ENCODE results near the gene LMAN1L. TPM values are rescaled to one million over a fixed set of nuclear protein-coding genes. Genes with fewer than 3 reads are reported as not detected.

Gene LMAN1L
- polyA plus RNA-seq, 1 donor, result not detected

DNA sequence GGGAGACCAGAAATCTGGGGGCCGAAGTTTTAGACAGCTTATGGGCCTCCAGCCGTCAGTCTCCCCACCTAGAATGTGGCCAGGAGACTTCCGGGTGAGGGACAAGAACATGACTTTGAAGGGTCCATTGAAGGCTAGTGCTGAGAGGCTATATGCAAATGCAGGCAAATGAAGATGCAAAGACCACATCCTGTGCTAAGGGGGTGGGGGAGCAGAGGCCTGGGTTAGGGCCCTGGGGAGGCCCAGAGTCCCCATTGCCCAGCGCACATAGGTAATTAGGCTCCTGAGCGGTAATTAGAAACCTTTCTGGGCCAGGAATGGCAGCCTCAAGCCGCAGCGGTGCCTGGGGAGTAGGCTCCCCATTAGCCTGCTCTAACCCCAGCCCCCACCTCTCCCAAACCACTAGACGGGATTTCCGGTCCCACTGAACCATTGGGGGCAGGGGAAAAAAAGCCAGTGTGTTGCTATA, 23.9 kb upstream of the LMAN1L start:
- Histone ChIP-seq H3K27ac (ENCODE audit: low read length) (peak overlapping the region; percentile 59), H3K4me3 (ENCODE audit: low read length) (no peak overlapping the region)
- WGBS (ENCODE audit: insufficient coverage, low lambda C conversion rate), result no CpG with 5 or more reads among the region's 9 CpGs

DNA sequence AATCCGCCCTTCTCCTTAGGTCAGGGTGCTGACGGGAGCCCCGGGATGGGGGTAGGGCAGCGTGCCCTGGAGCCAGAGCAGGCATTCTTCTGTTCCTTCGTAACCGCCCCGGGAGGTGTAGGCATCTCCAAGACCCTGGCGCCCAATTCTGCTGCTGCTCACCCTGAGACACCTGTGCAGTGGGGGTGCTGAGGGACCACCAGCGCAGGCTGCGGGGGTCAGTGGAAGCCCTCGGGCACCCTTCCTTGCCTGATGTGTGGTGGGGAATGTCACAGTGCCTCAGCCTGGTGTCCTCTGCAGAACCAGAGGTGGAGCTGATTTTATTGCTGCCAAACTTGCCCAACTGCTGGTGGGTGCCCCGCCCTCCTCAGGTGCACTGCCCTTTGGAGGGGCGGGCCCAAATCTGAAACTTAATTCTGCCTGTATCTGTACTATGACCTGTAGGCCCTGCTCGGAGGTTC, 23.4 kb upstream of the LMAN1L start:
- Histone ChIP-seq H3K4me3 (ENCODE audit: low read length) (no peak overlapping the region), H3K27me3 (ENCODE audit: control insufficient read depth, insufficient read depth, low read length) (no peaks in the 10 kb centered on the region), H3K36me3 (ENCODE audit: control insufficient read depth, insufficient read depth, low read length) (peaks cover 22% of the 10 kb centered on the region), H3K4me1 (ENCODE audit: control insufficient read depth, insufficient read depth, low read length) (peaks cover 79% of the 10 kb centered on the region), H3K9me3 (ENCODE audit: control insufficient read depth, low read depth, low read length) (no peaks in the 10 kb centered on the region), H3K27ac (ENCODE audit: low read length) (peak overlapping the region; percentile 85)
- peak; percentile 83 to 92 for DNase-seq
- WGBS (ENCODE audit: insufficient coverage, low lambda C conversion rate), result no CpG with 5 or more reads among the region's 14 CpGs

More for the DNA sequence above, 23.9 kb upstream of the LMAN1L start:
- peaks cover 24% of the 10 kb centered on the region for H3K36me3 ChIP-seq (ENCODE audit: control insufficient read depth, insufficient read depth, low read length)
- H3K27me3 ChIP-seq (ENCODE audit: control insufficient read depth, insufficient read depth, low read length), result no peaks in the 10 kb centered on the region
- H3K9me3 ChIP-seq (ENCODE audit: control insufficient read depth, low read depth, low read length), result no peaks in the 10 kb centered on the region
- DNase-seq, result peak in 1 of 2 donors; percentile 50
- H3K4me1 ChIP-seq (ENCODE audit: control insufficient read depth, insufficient read depth, low read length), result peaks cover 84% of the 10 kb centered on the region

DNA sequence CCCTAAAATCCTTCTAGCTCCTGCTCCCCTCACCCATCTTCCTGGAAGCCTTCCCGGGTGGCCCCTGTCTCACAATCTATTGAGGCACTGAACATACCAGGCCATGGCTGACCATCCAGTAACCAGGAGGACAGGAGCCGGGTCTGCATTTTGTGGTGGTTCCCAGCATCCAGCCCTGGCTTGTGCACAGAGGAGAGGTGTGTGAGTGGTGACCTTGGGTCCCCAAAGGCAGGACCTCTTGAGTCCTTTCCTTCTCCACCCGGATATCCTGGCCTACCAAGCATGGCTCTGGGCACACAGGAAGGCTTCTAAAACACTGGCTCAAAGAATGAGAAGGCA, 22.9 kb upstream of the LMAN1L start:
- WGBS (ENCODE audit: insufficient coverage, low lambda C conversion rate), result no CpG with 5 or more reads among the region's 3 CpGs
- H3K4me1 ChIP-seq (ENCODE audit: control insufficient read depth, insufficient read depth, low read length), result peaks cover 76% of the 10 kb centered on the region
- no peak for DNase-seq

DNA sequence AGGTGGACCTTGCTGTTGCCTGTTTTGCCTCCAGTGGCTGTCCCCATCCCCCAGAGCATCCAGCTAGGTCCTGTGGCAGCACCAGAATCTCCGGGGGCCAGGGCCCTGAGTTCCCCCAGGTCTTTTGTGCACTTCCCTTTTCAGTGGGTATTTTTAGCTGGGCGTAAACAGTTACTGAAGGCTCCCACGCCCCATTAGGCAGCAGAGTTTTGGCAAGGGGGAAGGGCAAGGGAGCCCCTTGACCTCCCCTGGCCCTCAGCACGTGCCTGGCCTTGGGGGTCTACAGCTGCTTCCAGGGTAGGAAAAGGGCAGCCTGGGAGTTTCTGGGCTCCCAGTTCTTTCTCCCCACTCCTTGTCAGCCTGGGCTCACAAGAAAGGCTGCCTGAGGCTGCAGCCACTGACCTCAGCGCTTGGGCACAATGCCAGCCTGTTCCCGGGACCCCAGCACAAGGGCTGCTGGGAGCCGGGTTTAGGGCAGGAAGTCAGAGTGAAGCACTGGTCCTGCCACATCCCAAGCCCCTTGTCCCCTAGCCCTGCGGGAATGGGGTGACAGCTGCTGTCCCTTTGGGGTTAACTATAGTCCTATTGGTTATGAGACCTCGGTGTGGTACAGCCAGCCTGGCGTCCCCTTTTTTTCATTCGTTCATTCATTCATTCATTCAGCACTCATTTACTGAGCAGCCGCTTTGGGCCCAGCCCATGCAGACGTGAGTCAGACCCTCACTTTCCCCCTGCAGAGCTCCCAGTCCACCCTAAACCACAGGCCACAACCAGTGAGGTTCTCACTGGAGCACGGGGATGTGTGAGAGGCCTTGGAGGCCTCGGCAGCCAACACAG, 22.3 kb upstream of the LMAN1L start:
- Histone ChIP-seq H3K27me3 (ENCODE audit: control insufficient read depth, insufficient read depth, low read length) (no peaks in the 10 kb centered on the region), H3K36me3 (ENCODE audit: control insufficient read depth, insufficient read depth, low read length) (peaks cover 18% of the 10 kb centered on the region), H3K9me3 (ENCODE audit: control insufficient read depth, low read depth, low read length) (no peaks in the 10 kb centered on the region), H3K4me3 (ENCODE audit: low read length) (peak overlapping the region; percentile 7), H3K4me1 (ENCODE audit: control insufficient read depth, insufficient read depth, low read length) (peaks cover 76% of the 10 kb centered on the region), H3K27ac (ENCODE audit: low read length) (peak overlapping the region; percentile 85)
- WGBS (ENCODE audit: insufficient coverage, low lambda C conversion rate), result no CpG with 5 or more reads among the region's 15 CpGs
- DNase-seq, result peak in 1 of 2 donors; percentile 57

More for the DNA sequence above, 22.9 kb upstream of the LMAN1L start:
- peak overlapping the region; percentile 7 for H3K4me3 ChIP-seq (ENCODE audit: low read length)
- no peaks in the 10 kb centered on the region for H3K9me3 ChIP-seq (ENCODE audit: control insufficient read depth, low read depth, low read length)
- H3K27ac ChIP-seq (ENCODE audit: low read length), result peak overlapping the region; percentile 85
- H3K27me3 ChIP-seq (ENCODE audit: control insufficient read depth, insufficient read depth, low read length), result no peaks in the 10 kb centered on the region
- peaks cover 19% of the 10 kb centered on the region for H3K36me3 ChIP-seq (ENCODE audit: control insufficient read depth, insufficient read depth, low read length)

DNA sequence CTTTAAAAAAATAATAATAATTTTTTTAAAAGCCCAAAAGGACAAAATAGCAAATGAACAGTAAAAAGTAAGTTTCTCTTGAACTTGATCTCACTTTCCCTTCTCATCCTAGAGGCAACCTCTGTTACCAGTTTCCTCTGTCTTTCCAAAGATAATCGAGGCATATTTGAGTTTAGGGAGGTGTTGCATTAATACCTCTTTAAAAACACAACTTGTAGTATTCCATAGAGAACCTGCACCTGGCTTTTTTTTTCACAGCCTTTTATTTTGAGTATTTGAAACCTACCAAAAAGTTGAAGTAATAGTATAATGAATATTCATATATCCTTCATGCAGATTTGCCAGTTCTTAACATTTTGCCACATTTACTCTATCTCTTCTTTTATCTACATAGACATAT, 21.6 kb upstream of the LMAN1L start:
- Histone ChIP-seq H3K4me1 (ENCODE audit: control insufficient read depth, insufficient read depth, low read length) (peaks cover 74% of the 10 kb centered on the region), H3K27me3 (ENCODE audit: control insufficient read depth, insufficient read depth, low read length) (no peaks in the 10 kb centered on the region), H3K4me3 (ENCODE audit: low read length) (no peak overlapping the region), H3K9me3 (ENCODE audit: control insufficient read depth, low read depth, low read length) (no peaks in the 10 kb centered on the region), H3K27ac (ENCODE audit: low read length) (peak overlapping the region; percentile 85), H3K36me3 (ENCODE audit: control insufficient read depth, insufficient read depth, low read length) (peaks cover 20% of the 10 kb centered on the region)
- no peak for DNase-seq
- 67% methylated on average over 1 of the region's 1 CpG for WGBS (ENCODE audit: insufficient coverage, low lambda C conversion rate)

DNA sequence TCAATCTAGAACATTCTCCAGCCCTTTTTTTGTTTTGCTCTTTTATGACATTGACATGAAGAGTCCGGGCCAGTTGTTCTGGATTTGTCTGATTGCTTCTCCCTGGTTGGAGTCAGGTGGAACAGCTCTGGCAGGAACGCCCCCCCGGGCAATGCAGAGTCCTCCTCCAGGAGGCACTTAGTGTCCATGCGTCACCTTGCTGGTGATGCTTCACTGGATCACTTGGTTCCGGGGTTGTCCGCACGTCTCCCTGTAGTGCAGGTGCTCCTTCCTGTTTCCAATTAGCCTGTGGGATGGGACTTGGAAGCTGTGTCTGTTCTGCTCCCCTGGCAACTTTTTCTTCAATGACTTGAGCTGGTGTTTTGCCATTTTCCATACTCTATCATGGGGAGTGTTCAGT, 21.0 kb upstream of the LMAN1L start:
- Histone ChIP-seq H3K27ac (ENCODE audit: low read length) (no peak overlapping the region), H3K4me3 (ENCODE audit: low read length) (no peak overlapping the region), H3K36me3 (ENCODE audit: control insufficient read depth, insufficient read depth, low read length) (peaks cover 14% of the 10 kb centered on the region), H3K4me1 (ENCODE audit: control insufficient read depth, insufficient read depth, low read length) (peaks cover 68% of the 10 kb centered on the region), H3K9me3 (ENCODE audit: control insufficient read depth, low read depth, low read length) (no peaks in the 10 kb centered on the region), H3K27me3 (ENCODE audit: control insufficient read depth, insufficient read depth, low read length) (no peaks in the 10 kb centered on the region)
- no CpG with 5 or more reads among the region's 7 CpGs for WGBS (ENCODE audit: insufficient coverage, low lambda C conversion rate)
- no peak for DNase-seq

DNA sequence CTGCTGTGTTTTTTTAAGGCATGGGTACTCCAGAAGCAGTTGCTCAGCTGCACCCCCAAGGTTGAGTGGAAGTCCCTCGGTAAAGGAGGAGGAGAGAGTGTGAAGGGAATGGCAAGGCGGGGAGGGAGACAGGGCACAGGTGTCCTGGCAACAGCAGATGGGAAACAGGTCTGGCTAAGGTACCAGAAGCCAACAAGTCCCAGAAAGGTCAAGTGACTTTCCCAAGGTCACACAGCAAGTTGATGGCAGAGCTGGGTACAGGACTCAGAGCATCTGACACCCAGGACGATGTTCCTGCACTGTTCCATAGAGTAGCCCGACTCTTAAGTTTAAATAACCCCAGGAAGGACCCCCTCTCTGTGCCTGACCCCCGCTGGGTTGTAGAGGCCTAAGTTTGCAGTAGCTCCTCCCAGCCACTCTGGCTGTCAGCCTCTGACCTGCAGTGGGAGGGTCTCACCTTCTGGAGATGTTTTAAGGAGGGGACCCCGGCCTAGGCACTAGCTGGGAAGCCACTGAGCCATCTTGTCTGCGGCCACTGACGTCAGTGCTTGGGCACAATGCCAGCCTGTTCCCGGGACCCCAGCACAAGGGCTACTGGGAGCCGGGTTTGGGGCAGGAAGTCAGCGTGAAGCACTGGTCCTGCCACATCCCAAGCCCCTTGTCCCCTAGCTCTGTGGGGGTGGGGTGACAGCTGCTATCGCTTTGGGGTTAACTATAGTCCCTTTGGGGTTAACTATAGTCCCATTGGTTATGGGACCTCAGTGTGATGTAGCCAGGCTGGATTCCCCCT, 20.2 kb upstream of the LMAN1L start:
- H3K4me1 ChIP-seq (ENCODE audit: control insufficient read depth, insufficient read depth, low read length), result peaks cover 61% of the 10 kb centered on the region
- no peak overlapping the region for H3K27ac ChIP-seq (ENCODE audit: low read length)

DNA sequence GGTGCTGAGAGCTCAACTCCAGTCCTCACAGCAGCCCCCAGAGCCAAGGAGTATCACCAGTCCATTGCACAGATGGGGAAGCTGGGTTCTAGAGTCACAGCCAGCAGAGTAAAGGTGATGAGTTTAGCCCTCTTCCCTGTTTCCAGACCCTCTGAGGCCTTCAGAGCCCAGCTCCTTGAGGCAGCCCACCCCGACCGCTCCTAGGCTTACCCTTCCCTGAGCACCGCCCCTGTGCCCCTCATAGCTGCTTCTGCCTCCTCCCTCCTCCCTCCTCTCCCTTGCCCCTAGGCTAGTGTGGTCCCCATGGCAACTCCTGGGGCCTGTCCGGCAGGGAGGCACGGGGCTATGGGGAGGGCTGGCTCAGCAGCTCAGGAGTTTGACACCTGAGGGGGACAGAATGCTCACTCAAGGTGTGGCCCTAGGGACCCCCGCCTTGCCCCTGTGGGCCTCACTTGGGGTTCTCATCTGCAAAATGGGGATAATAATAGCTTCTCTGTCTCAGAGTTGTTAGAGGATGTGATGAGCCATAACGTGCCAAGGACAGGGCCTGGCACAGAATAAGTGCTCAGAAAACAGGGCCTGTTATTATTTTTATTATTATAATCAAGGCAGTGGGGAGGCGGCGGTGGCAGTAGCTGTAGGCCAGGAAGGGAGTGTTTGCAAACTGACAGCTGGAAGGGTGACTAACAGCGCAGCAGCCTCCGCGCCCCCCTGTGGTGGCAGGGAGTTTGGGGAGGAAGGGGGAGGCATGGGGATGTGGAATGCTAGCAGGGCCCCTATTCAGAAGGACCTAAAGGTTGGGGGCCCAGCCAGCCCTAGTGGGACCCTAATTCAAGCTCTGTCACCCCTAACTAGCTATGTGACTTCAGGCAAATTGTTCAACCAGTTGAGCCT, 19.3 kb upstream of the LMAN1L start:
- Histone ChIP-seq H3K4me3 (ENCODE audit: low read length) (no peak overlapping the region), H3K27me3 (ENCODE audit: control insufficient read depth, insufficient read depth, low read length) (no peaks in the 10 kb centered on the region), H3K9me3 (ENCODE audit: control insufficient read depth, low read depth, low read length) (no peaks in the 10 kb centered on the region), H3K4me1 (ENCODE audit: control insufficient read depth, insufficient read depth, low read length) (peaks cover 57% of the 10 kb centered on the region), H3K27ac (ENCODE audit: low read length) (no peak overlapping the region), H3K36me3 (ENCODE audit: control insufficient read depth, insufficient read depth, low read length) (peaks cover 21% of the 10 kb centered on the region)
- no peak for DNase-seq
- no CpG with 5 or more reads among the region's 12 CpGs for WGBS (ENCODE audit: insufficient coverage, low lambda C conversion rate)

More for the DNA sequence above, 20.2 kb upstream of the LMAN1L start:
- Histone ChIP-seq H3K4me3 (ENCODE audit: low read length) (no peak overlapping the region), H3K36me3 (ENCODE audit: control insufficient read depth, insufficient read depth, low read length) (peaks cover 14% of the 10 kb centered on the region), H3K27me3 (ENCODE audit: control insufficient read depth, insufficient read depth, low read length) (no peaks in the 10 kb centered on the region), H3K9me3 (ENCODE audit: control insufficient read depth, low read depth, low read length) (no peaks in the 10 kb centered on the region)
- DNase-seq, result no peak
- 100% methylated on average over 1 of the region's 12 CpGs for WGBS (ENCODE audit: insufficient coverage, low lambda C conversion rate)

DNA sequence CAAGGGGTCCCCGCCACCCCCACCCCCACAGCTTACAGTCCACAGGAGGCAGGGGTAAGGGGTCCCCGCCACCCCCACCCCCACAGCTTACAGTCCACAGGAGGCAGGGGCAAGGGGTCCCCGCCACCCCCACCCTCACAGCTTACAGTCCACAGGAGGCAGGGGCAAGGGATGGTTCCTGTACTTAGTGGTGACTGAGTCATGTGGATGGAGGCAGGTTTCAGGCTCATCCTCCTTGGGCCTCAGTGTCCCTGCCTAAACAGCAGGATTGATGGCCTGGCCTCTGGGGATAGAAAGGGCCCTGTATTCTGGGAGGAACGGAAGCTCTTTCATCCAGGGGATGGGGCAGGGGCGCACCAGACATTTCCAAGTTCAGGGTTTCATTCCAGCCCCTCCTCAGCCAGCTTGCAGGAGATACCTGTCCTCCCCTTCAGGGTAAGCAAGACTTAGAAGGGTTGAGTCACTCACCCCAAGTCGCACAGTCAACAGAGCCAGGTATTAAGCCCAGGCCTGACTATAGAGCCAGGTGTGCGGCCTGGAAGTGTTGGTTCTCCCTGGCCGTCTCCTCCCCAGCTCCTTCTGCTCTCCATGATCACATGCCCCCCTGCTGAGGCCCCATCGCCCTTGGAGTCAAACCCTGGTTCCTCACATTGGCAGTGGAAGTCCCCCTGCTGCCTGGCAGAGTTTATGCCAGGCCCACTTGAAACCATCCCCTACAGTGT, 18.2 kb upstream of the LMAN1L start:
- Histone ChIP-seq H3K27me3 (ENCODE audit: control insufficient read depth, insufficient read depth, low read length) (no peaks in the 10 kb centered on the region), H3K27ac (ENCODE audit: low read length) (no peak overlapping the region), H3K9me3 (ENCODE audit: control insufficient read depth, low read depth, low read length) (no peaks in the 10 kb centered on the region), H3K36me3 (ENCODE audit: control insufficient read depth, insufficient read depth, low read length) (peaks cover 30% of the 10 kb centered on the region), H3K4me3 (ENCODE audit: low read length) (no peak overlapping the region), H3K4me1 (ENCODE audit: control insufficient read depth, insufficient read depth, low read length) (peaks cover 54% of the 10 kb centered on the region)
- WGBS (ENCODE audit: insufficient coverage, low lambda C conversion rate), result no CpG with 5 or more reads among the region's 9 CpGs
- DNase-seq, result no peak

Data from large intestine (tissue), 3 donors.